Transverse colon (tissue), 4 donors: ENCODE measurements around the gene CITED2. TPM values are rescaled to one million over a fixed set of nuclear protein-coding genes. Genes with fewer than 3 reads are reported as not detected.

Experiments used
- DNase-seq: peaks from one replicate; pipeline ENCODE4 v3.0.0-alpha.2; 2019
- H3K27ac ChIP-seq, 4 donors: fragments of 200-600 bp; sonication (generic); 2 replicates each; pipeline ENCODE4 v1.5.1; 2016 to 2018; ENCODE audit warnings: inconsistent platforms in 4 of 4
- H3K27me3 ChIP-seq: fragments of 200-600 bp; sonication (generic); 2 replicates; pipeline ENCODE4 v1.5.1; 2017; ENCODE audit warnings: inconsistent platforms
- H3K36me3 ChIP-seq, 4 donors: fragments of 200-600 bp; sonication (generic); 2 replicates each; pipeline ENCODE4 v1.5.1; 2017 to 2019; ENCODE audit warnings: inconsistent platforms in 4 of 4
- H3K4me1 ChIP-seq, 4 donors: fragments of 200-600 bp; sonication (generic); 2 replicates each; pipeline ENCODE4 v1.5.1; 2017 to 2020; ENCODE audit warnings: inconsistent platforms in 4 of 4
- H3K4me3 ChIP-seq, 4 donors: fragments of 200-600 bp; sonication (generic); 1 replicate in 1 of 4; 2 replicates in 3 of 4; pipeline versions ENCODE4 v1.5.1 to v1.6.1; 2017 to 2019; ENCODE audit warnings: inconsistent platforms in 4 of 4
- H3K9me3 ChIP-seq, 2 donors: fragments of 200-600 bp; sonication (generic); 2 replicates each; pipeline ENCODE4 v1.5.1; 2017 to 2019; ENCODE audit warnings: inconsistent platforms in 2 of 2
- EP300 ChIP-seq: sonication (generic); formaldehyde crosslinking; IDR thresholded peaks from one replicate; pipeline ENCODE4 v1.6.1; 2017; ENCODE audit warnings: antibody characterized with exemption, low read depth
- POLR2A ChIP-seq: fragments of 450-650 bp; IDR thresholded peaks from one replicate; pipeline ENCODE4 v1.6.1; 2016; ENCODE audit warnings: antibody characterized with exemption, mild to moderate bottlenecking, moderate library complexity
- POLR2AphosphoS5 ChIP-seq, 3 donors: sonication (generic); formaldehyde crosslinking; IDR thresholded peaks; one replicate each; pipeline ENCODE4 v1.6.1; 2016; ENCODE audit warnings: antibody characterized with exemption in 3 of 3
- WGBS, 2 donors: methylation state at CpG; one replicate each; pipeline ENCODE4 v1.1.5; 2018; ENCODE audit warnings: low coverage in 1 of 2; 5-methylcytosine and 5-hydroxymethylcytosine counted together
- in situ Hi-C, 4 donors: fragments of 200-750 bp; cut with MboI; loops; one replicate each; pipeline versions ENCODE4 v1.15.0 to v1.15.1; 2017; ENCODE audit warnings: low sequenced_read_pairs in 3 of 4, low pct_ligation_motif_present in 1 of 4, low pct_unique_long_range_greater_than_20kb in 1 of 4
- intact Hi-C: fragments of 100-400 bp; cut with DNase I; formaldehyde crosslinking; loops from one replicate; pipeline ENCODE4 v1.15.1; 2023; ENCODE audit warnings: low total_unique reads
- total RNA-seq, 4 donors: library from RNA; depleted of rRNA; stranded (reverse); fragments of >200 nt; gene quantifications; one replicate each; pipeline ENCODE4 v1.1.0, GENCODE V29; 2016
- TF ChIP-seq, protein P1 (sequence below), 5 experiments: fragments of 200-600 bp in 3 of 5; fragments of 450-650 bp in 2 of 5; sonication (generic) in 3 of 5; IDR thresholded peaks; 1 replicate in 2 of 5; 2 replicates in 3 of 5; pipeline ENCODE4 v1.5.1; 2016 to 2017; ENCODE audit warnings: antibody characterized with exemption in 5 of 5, inconsistent platforms in 3 of 5, mild to moderate bottlenecking in 2 of 5, moderate library complexity in 1 of 5

The CITED2 gene
- total RNA-seq, 4 donors from 2014 or later: 66.6 to 116 (median 102) TPM

DNA sequence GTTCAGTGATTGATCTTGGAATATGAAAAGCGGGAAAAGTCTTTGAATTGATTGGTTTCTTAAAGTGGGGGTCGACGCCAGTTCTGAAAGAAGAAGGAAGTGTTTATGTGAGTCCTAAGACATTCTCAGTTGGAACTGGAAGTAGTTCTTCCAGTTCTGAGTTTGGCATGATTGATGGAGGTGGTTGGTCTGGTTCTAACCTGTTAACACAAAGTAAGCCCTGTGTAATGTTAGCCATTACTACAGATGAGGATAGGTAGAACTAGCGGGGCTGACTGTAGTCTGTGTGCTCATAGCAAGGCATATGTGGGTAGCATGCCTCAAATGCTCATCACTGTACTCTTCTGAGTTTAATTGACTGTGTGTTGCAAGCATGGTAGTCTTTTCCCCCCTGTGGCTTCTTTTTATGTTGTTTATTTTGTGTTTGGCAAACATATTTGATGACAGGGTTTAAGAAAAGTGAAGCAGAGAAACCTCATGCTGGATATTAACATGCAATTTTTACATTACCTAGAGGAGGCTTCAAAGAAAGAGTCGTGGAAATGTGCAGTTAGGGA is 24.9 kb downstream of the CITED2 start:
- DNase-seq: no peak
- Histone ChIP-seq H3K27me3 (no peaks in the 10 kb centered on the region), H3K4me1 (no peaks in the 10 kb centered on the region), H3K9me3 (no peaks in the 10 kb centered on the region), H3K36me3 (no peaks in the 10 kb centered on the region), H3K4me3 (no peak overlapping the region), H3K27ac (no peak overlapping the region)
- in situ Hi-C loops (loop anchor here (10.0 to 25.0 kb wide), 4 partner anchors 112 to 537 kb away; no protein-coding TSS in a partner anchor), intact Hi-C loops (no loop called here)
- TF ChIP-seq, protein P1, sequence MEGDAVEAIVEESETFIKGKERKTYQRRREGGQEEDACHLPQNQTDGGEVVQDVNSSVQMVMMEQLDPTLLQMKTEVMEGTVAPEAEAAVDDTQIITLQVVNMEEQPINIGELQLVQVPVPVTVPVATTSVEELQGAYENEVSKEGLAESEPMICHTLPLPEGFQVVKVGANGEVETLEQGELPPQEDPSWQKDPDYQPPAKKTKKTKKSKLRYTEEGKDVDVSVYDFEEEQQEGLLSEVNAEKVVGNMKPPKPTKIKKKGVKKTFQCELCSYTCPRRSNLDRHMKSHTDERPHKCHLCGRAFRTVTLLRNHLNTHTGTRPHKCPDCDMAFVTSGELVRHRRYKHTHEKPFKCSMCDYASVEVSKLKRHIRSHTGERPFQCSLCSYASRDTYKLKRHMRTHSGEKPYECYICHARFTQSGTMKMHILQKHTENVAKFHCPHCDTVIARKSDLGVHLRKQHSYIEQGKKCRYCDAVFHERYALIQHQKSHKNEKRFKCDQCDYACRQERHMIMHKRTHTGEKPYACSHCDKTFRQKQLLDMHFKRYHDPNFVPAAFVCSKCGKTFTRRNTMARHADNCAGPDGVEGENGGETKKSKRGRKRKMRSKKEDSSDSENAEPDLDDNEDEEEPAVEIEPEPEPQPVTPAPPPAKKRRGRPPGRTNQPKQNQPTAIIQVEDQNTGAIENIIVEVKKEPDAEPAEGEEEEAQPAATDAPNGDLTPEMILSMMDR (IDR thresholded peaks at IDR 0.05): no peak
- TF ChIP-seq EP300: no peak
- no peak for TF ChIP-seq POLR2A
- TF ChIP-seq POLR2AphosphoS5 (IDR thresholded peaks at IDR 0.05): no peak
- 30 to 41% methylated on average over 5 of the region's 5 CpGs for WGBS, 2 donors

DNA sequence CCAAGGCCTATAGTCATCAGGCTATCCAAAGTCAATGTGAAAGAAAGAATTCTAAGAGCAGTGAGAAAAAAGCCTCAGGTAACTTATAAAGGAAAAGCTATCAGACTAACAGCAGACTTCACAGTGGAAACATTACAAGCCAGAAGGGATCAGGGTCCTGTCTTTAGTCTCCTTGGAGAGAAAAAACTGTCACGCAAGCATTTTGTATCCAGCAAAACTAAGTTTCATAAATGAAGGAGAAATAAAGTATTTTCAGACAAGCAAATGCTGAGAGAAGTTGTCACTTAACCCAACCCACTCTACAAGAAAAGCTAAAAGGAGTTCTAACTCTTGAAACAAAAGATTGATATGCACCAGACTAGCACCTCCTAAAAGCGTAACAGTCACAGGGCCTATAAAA is 28.1 kb downstream of the CITED2 start:
- WGBS, 2 donors: 93 to 100% methylated on average over 2 of the region's 2 CpGs
- no peaks in the 10 kb centered on the region for H3K27me3 ChIP-seq
- no peak overlapping the region for H3K4me3 ChIP-seq
- TF ChIP-seq EP300 (no peak), POLR2AphosphoS5 (IDR thresholded peaks at IDR 0.05) (no peak), POLR2A (no peak)
- TF ChIP-seq, protein P1 (IDR thresholded peaks at IDR 0.05): no peak
- intact Hi-C loops: no loop called here
- H3K9me3 ChIP-seq: no peaks in the 10 kb centered on the region
- no peaks in the 10 kb centered on the region for H3K4me1 ChIP-seq
- in situ Hi-C loops: no loop called here
- no peaks in the 10 kb centered on the region for H3K36me3 ChIP-seq
- DNase-seq: no peak
- no peak overlapping the region for H3K27ac ChIP-seq

DNA sequence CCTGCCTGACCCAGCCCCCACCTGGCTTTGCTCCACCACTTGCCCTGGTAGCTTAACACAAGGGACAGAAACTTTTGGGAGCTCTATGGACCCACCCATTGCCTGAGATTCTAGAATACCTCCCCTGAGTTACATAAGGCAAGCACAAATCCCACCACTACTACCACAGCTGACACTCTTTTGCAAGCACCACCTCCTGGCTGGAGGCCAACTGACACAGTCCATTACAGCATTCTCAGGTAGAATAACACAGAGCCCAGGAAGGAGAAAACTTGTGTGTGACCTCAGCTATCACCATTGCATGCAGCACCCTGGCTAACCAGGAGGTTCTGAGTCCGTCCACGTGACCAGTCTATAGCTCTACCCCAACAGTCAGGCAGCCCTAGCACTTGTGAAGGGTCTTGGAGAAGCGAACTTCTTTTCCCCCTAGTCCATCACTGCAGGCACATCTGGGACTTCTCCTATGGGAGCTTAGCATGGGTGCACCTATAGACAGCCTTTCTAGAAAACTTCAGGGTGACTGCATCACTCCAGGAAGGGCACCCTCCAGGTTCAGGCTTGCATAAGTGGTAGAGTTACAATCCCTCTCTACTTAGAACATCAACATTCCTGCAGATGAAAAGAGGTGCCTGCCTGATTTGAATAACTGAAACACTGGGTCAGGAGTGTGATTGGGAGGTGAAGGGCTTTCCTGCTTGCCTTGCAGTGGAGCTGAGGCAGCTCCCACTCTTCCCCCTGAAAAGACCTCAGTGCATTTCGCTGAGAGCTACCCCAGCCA is 30.1 kb downstream of the CITED2 start:
- no peaks in the 10 kb centered on the region for H3K27me3 ChIP-seq
- 83 to 100% methylated on average over 1 to 4 of the region's 4 CpGs for WGBS, 2 donors
- no peak overlapping the region for H3K27ac ChIP-seq
- intact Hi-C loops: no loop called here
- no peak for DNase-seq
- H3K4me3 ChIP-seq: no peak overlapping the region
- no peaks in the 10 kb centered on the region for H3K4me1 ChIP-seq
- H3K9me3 ChIP-seq: no peaks in the 10 kb centered on the region
- H3K36me3 ChIP-seq: no peaks in the 10 kb centered on the region
- TF ChIP-seq EP300: no peak
- no peak for TF ChIP-seq POLR2A
- TF ChIP-seq, protein P1 (IDR thresholded peaks at IDR 0.05): no peak
- TF ChIP-seq POLR2AphosphoS5 (IDR thresholded peaks at IDR 0.05): no peak
- in situ Hi-C loops: no loop called here

DNA sequence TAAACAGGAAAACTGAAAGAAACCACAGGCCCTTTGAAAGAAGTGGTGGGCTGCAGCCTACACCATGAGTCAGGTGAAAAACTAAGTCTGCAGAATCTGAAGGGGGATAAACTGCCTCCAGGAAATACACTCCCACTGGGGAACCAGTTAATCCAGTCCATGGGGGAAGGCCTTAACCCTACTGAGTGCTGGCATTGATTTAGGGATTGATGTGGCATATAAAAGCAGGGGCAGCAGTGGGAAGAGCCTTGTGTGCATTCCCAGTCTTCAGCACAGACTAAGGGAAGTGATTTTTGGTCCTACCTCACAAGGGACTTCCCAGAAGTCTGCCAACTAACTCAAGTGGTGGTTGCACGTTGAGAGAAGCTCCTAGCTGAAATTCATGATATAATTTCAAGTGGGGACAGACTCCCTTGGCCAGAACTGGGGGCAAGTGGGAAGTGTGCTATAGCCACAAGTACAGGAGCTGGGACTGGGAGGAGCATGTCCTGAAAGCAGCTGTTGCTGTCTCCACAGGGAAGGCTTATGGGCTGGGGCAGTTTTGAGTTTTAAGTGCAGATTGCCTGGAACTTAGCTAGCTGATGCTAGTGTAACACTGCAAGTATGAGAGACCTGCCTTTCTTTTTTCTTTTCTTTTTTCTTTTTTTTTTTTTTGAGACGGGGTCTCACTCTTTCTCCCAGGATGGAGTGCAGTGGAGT is 31.2 kb downstream of the CITED2 start:
- 72% methylated on average over 2 of the region's 2 CpGs; no CpG with 5 or more reads in 1 of the 2 donors for WGBS, 2 donors
- in situ Hi-C loops (no loop called here), intact Hi-C loops (no loop called here)
- Histone ChIP-seq H3K36me3 (no peaks in the 10 kb centered on the region), H3K27ac (no peak overlapping the region), H3K27me3 (no peaks in the 10 kb centered on the region), H3K4me1 (peaks cover 0 to 5% (median 0%) of the 10 kb centered on the region in 4 donors), H3K9me3 (no peaks in the 10 kb centered on the region), H3K4me3 (no peak overlapping the region)
- TF ChIP-seq POLR2AphosphoS5 (IDR thresholded peaks at IDR 0.05): no peak
- no peak for TF ChIP-seq EP300
- no peak for TF ChIP-seq POLR2A
- TF ChIP-seq, protein P1 (IDR thresholded peaks at IDR 0.05): no peak
- DNase-seq: no peak
